Transverse colon (tissue), 4 donors: Measurements from ENCODE around the gene PLCB1.

Source experiments
- CTCF ChIP-seq, 5 experiments: fragments of 200-600 bp in 3 of 5; fragments of 450-650 bp in 2 of 5; sonication (generic) in 3 of 5; IDR thresholded peaks; 1 replicate in 2 of 5; 2 replicates in 3 of 5; pipeline ENCODE4 v1.5.1; 2016 to 2017; ENCODE audit warnings: antibody characterized with exemption in 5 of 5, inconsistent platforms in 3 of 5, mild to moderate bottlenecking in 2 of 5, moderate library complexity in 1 of 5
- POLR2A ChIP-seq: fragments of 450-650 bp; IDR thresholded peaks from one replicate; pipeline ENCODE4 v1.6.1; 2016; ENCODE audit warnings: antibody characterized with exemption, mild to moderate bottlenecking, moderate library complexity
- POLR2AphosphoS5 ChIP-seq, 3 donors: sonication (generic); formaldehyde crosslinking; IDR thresholded peaks; one replicate each; pipeline ENCODE4 v1.6.1; 2016; ENCODE audit warnings: antibody characterized with exemption in 3 of 3

- TF ChIP-seq CTCF (IDR thresholded peaks at IDR 0.05) (no peak), POLR2A (no peak), POLR2AphosphoS5 (IDR thresholded peaks at IDR 0.05) (no peak)
These were observed 1.3 kb downstream of the PLCB1 start for GRCh38 chr20:8133310-8133768.
